Calu3 (cell line): Measurements from ENCODE around the gene CTDSP1. TPM values are rescaled to one million over a fixed set of nuclear protein-coding genes. Genes with fewer than 3 reads are reported as not detected.

ENCODE experiments used
- BruUV-seq: library from RNA; stranded (reverse); fragments of 400-500 nt; replicated peaks from 2 replicates; lab custom pipeline; 2021; lab: Mats Ljungman, UMichigan
- CTCF ChIA-PET: fragments of 300-600 bp; sonication (Branson Sonifier 250); formaldehyde crosslinking; loops from one replicate; lab custom pipeline; 2022; ENCODE audit warnings: antibody characterized with exemption; lab: Charles Lee
- DNase-seq: peaks from one replicate; pipeline ENCODE4 v3.0.0; 2022
- H3K27ac Mint-ChIP-seq: one replicate; pipeline ENCODE4 v1.8.0; 2022; ENCODE audit warnings: mixed read lengths; ENCODE audit not compliant: unreplicated experiment
- H3K27me3 Mint-ChIP-seq: one replicate; pipeline ENCODE4 v1.8.0; 2022; ENCODE audit warnings: mixed read lengths; ENCODE audit not compliant: unreplicated experiment
- H3K36me3 Mint-ChIP-seq: one replicate; pipeline ENCODE4 v1.8.0; 2022; ENCODE audit warnings: mild to moderate bottlenecking, moderate library complexity, mixed read lengths; ENCODE audit not compliant: insufficient read depth, unreplicated experiment
- H3K4me1 Mint-ChIP-seq: one replicate; pipeline ENCODE4 v1.8.0; 2022; ENCODE audit warnings: mild to moderate bottlenecking, low read depth, mixed read lengths; ENCODE audit not compliant: unreplicated experiment
- H3K4me3 Mint-ChIP-seq: one replicate; pipeline ENCODE4 v1.8.0; 2022; ENCODE audit warnings: mild to moderate bottlenecking, low read depth, moderate library complexity, mixed read lengths; ENCODE audit not compliant: unreplicated experiment
- H3K9me3 Mint-ChIP-seq: one replicate; pipeline ENCODE4 v1.8.0; 2022; ENCODE audit warnings: low read depth, mixed read lengths; ENCODE audit not compliant: unreplicated experiment
- intact Hi-C: fragments of 100-400 bp; cut with micrococcal nuclease; formaldehyde crosslinking; loops from one replicate; pipeline ENCODE4 v1.10.0; 2022; ENCODE audit not compliant: unreplicated experiment
- total RNA-seq: library from RNA; stranded (reverse); gene quantifications from 2 replicates; pipeline ENCODE4 v1.2.3, GENCODE V29; 2022
- TF ChIP-seq, protein P1 (sequence below): fragments of 200-600 bp; IDR thresholded peaks from one replicate; pipeline ENCODE4 v1.8.0; 2022; ENCODE audit warnings: antibody characterized with exemption; ENCODE audit not compliant: unreplicated experiment

Gene CTDSP1
- total RNA-seq, 1 experiment from 2014 or later: 58.0 TPM

GRCh38 chr2:218368621-218369153, 31.0 kb upstream of the CTDSP1 start:
- CTCF ChIA-PET: no interaction called here
- Mint-ChIP-seq H3K27me3 (no peaks in the 10 kb centered on the region), H3K4me1 (no peaks in the 10 kb centered on the region), H3K4me3 (no peak overlapping the region), H3K27ac (no peak overlapping the region), H3K9me3 (no peaks in the 10 kb centered on the region), H3K36me3 (peaks cover 13% of the 10 kb centered on the region)
- TF ChIP-seq, protein P1, sequence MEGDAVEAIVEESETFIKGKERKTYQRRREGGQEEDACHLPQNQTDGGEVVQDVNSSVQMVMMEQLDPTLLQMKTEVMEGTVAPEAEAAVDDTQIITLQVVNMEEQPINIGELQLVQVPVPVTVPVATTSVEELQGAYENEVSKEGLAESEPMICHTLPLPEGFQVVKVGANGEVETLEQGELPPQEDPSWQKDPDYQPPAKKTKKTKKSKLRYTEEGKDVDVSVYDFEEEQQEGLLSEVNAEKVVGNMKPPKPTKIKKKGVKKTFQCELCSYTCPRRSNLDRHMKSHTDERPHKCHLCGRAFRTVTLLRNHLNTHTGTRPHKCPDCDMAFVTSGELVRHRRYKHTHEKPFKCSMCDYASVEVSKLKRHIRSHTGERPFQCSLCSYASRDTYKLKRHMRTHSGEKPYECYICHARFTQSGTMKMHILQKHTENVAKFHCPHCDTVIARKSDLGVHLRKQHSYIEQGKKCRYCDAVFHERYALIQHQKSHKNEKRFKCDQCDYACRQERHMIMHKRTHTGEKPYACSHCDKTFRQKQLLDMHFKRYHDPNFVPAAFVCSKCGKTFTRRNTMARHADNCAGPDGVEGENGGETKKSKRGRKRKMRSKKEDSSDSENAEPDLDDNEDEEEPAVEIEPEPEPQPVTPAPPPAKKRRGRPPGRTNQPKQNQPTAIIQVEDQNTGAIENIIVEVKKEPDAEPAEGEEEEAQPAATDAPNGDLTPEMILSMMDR: no peak
- intact Hi-C loops: no loop called here
- DNase-seq: no peak
- no TSS peak for BruUV-seq

- Mint-ChIP-seq H3K4me1 (no peaks in the 10 kb centered on the region), H3K9me3 (no peaks in the 10 kb centered on the region), H3K27ac (no peak overlapping the region), H3K27me3 (no peaks in the 10 kb centered on the region), H3K4me3 (no peak overlapping the region), H3K36me3 (peaks cover 13% of the 10 kb centered on the region)
- no peak for DNase-seq
- BruUV-seq: no TSS peak
- intact Hi-C loops: no loop called here
- TF ChIP-seq, protein P1: no peak
- CTCF ChIA-PET: no interaction called here
Measured at GRCh38 chr2:218369330-218369729, 30.3 kb upstream of the CTDSP1 start.

GRCh38 chr2:218370410-218371063, 29.1 kb upstream of the CTDSP1 start:
- Mint-ChIP-seq H3K4me3 (no peak overlapping the region), H3K4me1 (no peaks in the 10 kb centered on the region), H3K27ac (no peak overlapping the region), H3K9me3 (no peaks in the 10 kb centered on the region), H3K27me3 (no peaks in the 10 kb centered on the region), H3K36me3 (peaks cover 13% of the 10 kb centered on the region)
- BruUV-seq: no TSS peak
- no peak for DNase-seq
- TF ChIP-seq, protein P1: no peak
- intact Hi-C loops: no loop called here
- CTCF ChIA-PET: no interaction called here

GRCh38 chr2:218371983-218372350, 27.7 kb upstream of the CTDSP1 start:
- no peaks in the 10 kb centered on the region for H3K27me3 Mint-ChIP-seq
- no peaks in the 10 kb centered on the region for H3K9me3 Mint-ChIP-seq
- no peak overlapping the region for H3K27ac Mint-ChIP-seq
- BruUV-seq: no TSS peak
- CTCF ChIA-PET: no interaction called here
- no peak overlapping the region for H3K4me3 Mint-ChIP-seq
- TF ChIP-seq, protein P1: no peak
- H3K36me3 Mint-ChIP-seq: peaks cover 11% of the 10 kb centered on the region
- intact Hi-C loops: no loop called here
- DNase-seq: no peak
- H3K4me1 Mint-ChIP-seq: no peaks in the 10 kb centered on the region
